MCF 10A (cell line): Measurements from ENCODE around the gene CHCHD3. TPM values are rescaled to one million over a fixed set of nuclear protein-coding genes. Genes with fewer than 3 reads are reported as not detected.

Experiments
- BruUV-seq: library from RNA; stranded (reverse); fragments of 400-500 nt; replicated peaks from 2 replicates; lab custom pipeline; 2021; lab: Mats Ljungman, UMichigan
- CTCF ChIA-PET: fragments of 300-600 bp; sonication (Branson Sonifier 250); formaldehyde crosslinking; extraction: SDS; loops from one replicate; lab custom pipeline; 2021; ENCODE audit warnings: antibody characterized with exemption, inconsistent platforms; lab: Yijun Ruan, JAX
- POLR2A ChIA-PET: fragments of 300-600, 350-650 bp; sonication (Branson Sonifier 250); formaldehyde crosslinking; extraction: SDS; loops from one replicate; lab custom pipeline; 2020; ENCODE audit warnings: antibody characterized with exemption, inconsistent platforms; lab: Yijun Ruan, JAX
- DNase-seq: peaks from one replicate; pipeline ENCODE4 v3.0.0-alpha.2; 2018; ENCODE audit not compliant: unreplicated experiment
- H3K27ac Mint-ChIP-seq: one replicate; pipeline ENCODE4 v1.8.0; 2022; ENCODE audit warnings: mild to moderate bottlenecking, low read depth, mixed read lengths; ENCODE audit not compliant: unreplicated experiment
- H3K27me3 Mint-ChIP-seq: one replicate; pipeline ENCODE4 v1.8.0; 2022; ENCODE audit warnings: mixed read lengths; ENCODE audit not compliant: insufficient read depth, unreplicated experiment
- H3K36me3 Mint-ChIP-seq: one replicate; pipeline ENCODE4 v1.8.0; 2022; ENCODE audit warnings: mild to moderate bottlenecking, moderate library complexity, mixed read lengths; ENCODE audit not compliant: insufficient read depth, unreplicated experiment
- H3K4me1 Mint-ChIP-seq: one replicate; pipeline ENCODE4 v1.8.0; 2022; ENCODE audit warnings: mixed read lengths; ENCODE audit not compliant: insufficient read depth, unreplicated experiment
- H3K4me3 Mint-ChIP-seq: one replicate; pipeline ENCODE4 v1.8.0; 2022; ENCODE audit warnings: mild to moderate bottlenecking, moderate library complexity, mixed read lengths; ENCODE audit not compliant: unreplicated experiment
- H3K9me3 Mint-ChIP-seq: one replicate; pipeline ENCODE4 v1.8.0; 2022; ENCODE audit warnings: mixed read lengths; ENCODE audit not compliant: unreplicated experiment
- CTCF ChIP-seq: fragments of 200-600 bp; IDR thresholded peaks from one replicate; pipeline ENCODE4 v1.8.0; 2022; ENCODE audit warnings: antibody characterized with exemption, mild to moderate bottlenecking; ENCODE audit not compliant: unreplicated experiment
- intact Hi-C: fragments of 100-400 bp; cut with micrococcal nuclease; formaldehyde crosslinking; loops from 2 replicates; pipeline ENCODE4 v1.14.1; 2022
- total RNA-seq: library from RNA; stranded (reverse); gene quantifications from 2 replicates; pipeline ENCODE4 v1.2.3, GENCODE V29; 2022

CHCHD3 gene
- total RNA-seq, 1 experiment from 2014 or later: 102 TPM

- ChIA-PET POLR2A (interaction anchor here (0.6 to 1.2 kb wide), 2 partner anchors 12 to 83 kb away, joined by 3 read pairs; no protein-coding TSS in a partner anchor), CTCF (no interaction called here)
- Mint-ChIP-seq H3K4me3 (no peak overlapping the region), H3K9me3 (no peaks in the 10 kb centered on the region), H3K27me3 (no peaks in the 10 kb centered on the region), H3K36me3 (peaks cover 23% of the 10 kb centered on the region), H3K4me1 (peaks cover 3% of the 10 kb centered on the region), H3K27ac (no peak overlapping the region)
- intact Hi-C loops: no loop called here
- DNase-seq: no peak
- BruUV-seq: no TSS peak
- TF ChIP-seq CTCF: no peak
These were observed 292.6 kb downstream of the CHCHD3 start for GRCh38 chr7:132789281-132789680.

DNA sequence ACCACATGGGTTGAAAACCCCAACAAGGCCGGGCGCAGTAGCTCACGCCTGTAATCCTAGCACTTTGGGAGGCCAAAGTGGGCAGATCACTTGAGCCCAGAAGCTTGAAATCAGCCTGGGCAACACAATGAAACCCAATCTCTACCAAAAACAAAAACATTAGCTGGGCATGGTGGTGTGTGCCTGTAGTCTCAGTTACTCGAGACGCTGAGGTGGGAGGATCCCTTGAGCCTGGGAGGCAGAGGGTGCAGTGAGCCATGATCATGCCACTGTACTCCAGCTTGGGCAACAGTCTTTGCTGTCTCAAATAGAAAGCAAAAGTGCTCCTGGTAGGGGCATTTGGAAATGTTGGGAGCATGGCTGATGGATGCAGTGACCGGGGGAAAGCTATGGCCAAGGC lies 296.0 kb downstream of the CHCHD3 start:
- no TSS peak for BruUV-seq
- intact Hi-C loops: no loop called here
- H3K36me3 Mint-ChIP-seq: peaks cover 26% of the 10 kb centered on the region
- no peaks in the 10 kb centered on the region for H3K9me3 Mint-ChIP-seq
- no peak for TF ChIP-seq CTCF
- peaks cover 14% of the 10 kb centered on the region for H3K4me1 Mint-ChIP-seq
- no peak overlapping the region for H3K4me3 Mint-ChIP-seq
- DNase-seq: no peak
- ChIA-PET CTCF (interaction anchor here (0.6 kb wide), 1 partner anchor 1776 kb away, joined by 3 read pairs; no protein-coding TSS in a partner anchor), POLR2A (interaction anchor here (1.0 kb wide), 1 partner anchor 12 kb away, joined by 3 read pairs; no protein-coding TSS in a partner anchor)
- H3K27me3 Mint-ChIP-seq: no peaks in the 10 kb centered on the region
- H3K27ac Mint-ChIP-seq: no peak overlapping the region

DNA sequence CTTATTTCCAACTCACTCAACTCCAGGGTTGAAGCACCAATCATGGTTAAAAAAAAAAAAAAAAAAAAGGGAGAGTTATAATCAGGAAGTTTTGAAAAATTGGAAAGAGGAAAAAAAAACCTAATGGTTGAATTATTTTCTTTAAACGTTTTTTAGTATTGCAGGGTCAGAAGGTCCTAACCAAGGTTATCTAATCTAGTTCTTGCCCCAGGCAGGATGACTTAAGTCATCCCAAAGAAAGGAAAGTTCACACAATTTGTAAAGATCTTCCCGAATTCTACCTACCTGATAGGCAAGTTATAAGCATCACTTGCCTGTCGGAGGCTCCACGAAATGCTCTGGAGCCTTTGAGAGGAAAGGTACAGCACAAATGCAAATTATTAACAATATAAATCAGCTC lies 297.5 kb downstream of the CHCHD3 start:
- intact Hi-C loops: no loop called here
- DNase-seq: no peak
- Mint-ChIP-seq H3K4me1 (peaks cover 14% of the 10 kb centered on the region), H3K9me3 (no peaks in the 10 kb centered on the region), H3K27ac (peak overlapping the region; percentile 74), H3K4me3 (no peak overlapping the region), H3K27me3 (no peaks in the 10 kb centered on the region), H3K36me3 (peaks cover 31% of the 10 kb centered on the region)
- CTCF ChIA-PET: interaction anchor here (0.8 kb wide), 1 partner anchor 10 kb away, joined by 3 read pairs; no protein-coding TSS in a partner anchor
- no TSS peak for BruUV-seq
- POLR2A ChIA-PET: interaction anchor here (0.6 to 1.8 kb wide), 3 partner anchors 10 to 892 kb away, joined by 3 to 10 read pairs (median 3); no protein-coding TSS in a partner anchor
- no peak for TF ChIP-seq CTCF

- Mint-ChIP-seq H3K9me3 (no peaks in the 10 kb centered on the region), H3K4me1 (peaks cover 14% of the 10 kb centered on the region), H3K36me3 (peaks cover 31% of the 10 kb centered on the region), H3K4me3 (no peak overlapping the region), H3K27me3 (no peaks in the 10 kb centered on the region), H3K27ac (peak overlapping the region; percentile 74)
- DNase-seq: peak; percentile 88
- no TSS peak for BruUV-seq
- ChIA-PET CTCF (interaction anchor here (0.6 to 0.8 kb wide), 2 partner anchors 10 to 18 kb away, joined by 3 read pairs; no protein-coding TSS in a partner anchor), POLR2A (interaction anchor here (0.6 to 1.8 kb wide), 2 partner anchors 10 to 231 kb away, joined by 3 to 10 read pairs; no protein-coding TSS in a partner anchor)
- intact Hi-C loops: no loop called here
- no peak for TF ChIP-seq CTCF
These were observed 298.1 kb downstream of the CHCHD3 start for GRCh38 chr7:132783824-132784223.
